SW 1271 (cell line): ENCODE measurements around the gene FRMD4A.

Source experiments
- DNase-seq, 2 experiments: peaks; one replicate each; lab custom pipeline; 2025; lab: John Stamatoyannopoulos, UW

Gene FRMD4A

DNA sequence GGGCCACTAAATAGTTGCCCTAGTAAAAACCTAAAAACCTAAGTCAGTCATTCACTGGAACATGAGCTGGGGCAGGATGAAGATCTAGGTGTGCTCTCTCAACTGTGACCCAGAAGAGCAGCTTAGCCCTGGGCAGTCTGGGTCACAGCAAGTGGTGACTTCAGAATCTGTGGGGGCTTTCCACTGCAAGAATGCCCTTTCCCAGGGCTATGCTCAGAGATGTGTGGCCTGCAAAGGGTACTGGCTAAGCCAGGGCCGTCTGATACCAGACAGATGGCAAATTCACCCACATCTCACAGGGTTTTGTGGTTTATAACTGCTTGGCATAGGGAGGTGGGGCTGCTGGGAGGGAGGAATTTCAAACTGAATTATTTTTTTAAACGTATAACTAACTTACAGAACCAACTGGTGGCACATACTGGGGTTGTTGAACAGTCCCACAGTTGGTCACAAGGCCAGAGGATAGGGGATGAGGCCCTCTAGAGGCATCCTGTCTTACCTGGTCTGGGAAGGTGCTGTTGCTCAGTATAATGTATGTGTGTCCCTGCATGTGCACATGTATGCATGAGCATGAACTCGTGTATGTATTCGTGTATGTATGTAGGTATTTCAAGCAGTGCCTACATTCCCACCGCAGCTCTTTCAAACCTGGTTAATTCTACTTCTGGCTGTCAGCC lies 680.7 kb downstream of the FRMD4A start:
- no peak for DNase-seq

DNA sequence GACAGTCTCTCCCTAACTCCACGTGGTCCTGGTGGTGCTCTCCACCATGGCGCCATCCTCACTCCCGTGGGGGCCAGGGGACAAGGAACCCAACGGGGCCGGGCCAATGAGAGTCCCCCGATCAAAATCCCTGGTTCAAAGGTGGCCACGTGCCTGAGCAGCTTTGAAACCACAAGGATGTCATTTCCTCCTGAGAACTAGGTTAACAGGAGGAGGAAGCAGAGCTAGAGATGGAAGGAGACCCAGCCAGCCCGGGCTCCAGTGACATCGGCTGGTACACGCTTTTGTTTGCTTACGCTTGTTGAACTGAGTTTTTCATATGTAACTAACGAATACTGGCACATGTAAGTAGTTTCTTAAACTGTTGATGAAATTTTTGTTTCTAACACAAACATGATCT lies 682.3 kb downstream of the FRMD4A start:
- no peak for DNase-seq

DNA sequence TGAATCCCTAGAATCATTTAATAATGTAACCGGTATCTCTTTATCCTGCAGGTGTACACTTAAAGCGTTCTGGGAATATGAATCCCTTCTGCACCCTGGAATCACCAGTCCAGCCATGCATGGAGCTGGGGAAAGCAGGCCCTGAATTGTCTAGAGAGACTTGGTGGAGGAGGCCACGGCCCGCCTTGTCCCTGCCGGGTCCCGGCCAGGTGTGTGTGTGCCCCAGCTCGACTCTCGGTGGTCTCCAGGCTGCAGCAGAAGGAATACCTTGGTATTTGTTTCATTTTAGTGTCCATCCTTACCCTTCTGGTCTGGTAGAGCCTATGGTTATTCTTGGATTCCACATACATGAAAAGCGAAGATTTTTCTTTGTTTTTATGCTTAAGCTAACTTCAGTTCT lies 685.9 kb downstream of the FRMD4A start:
- no peak for DNase-seq

DNA sequence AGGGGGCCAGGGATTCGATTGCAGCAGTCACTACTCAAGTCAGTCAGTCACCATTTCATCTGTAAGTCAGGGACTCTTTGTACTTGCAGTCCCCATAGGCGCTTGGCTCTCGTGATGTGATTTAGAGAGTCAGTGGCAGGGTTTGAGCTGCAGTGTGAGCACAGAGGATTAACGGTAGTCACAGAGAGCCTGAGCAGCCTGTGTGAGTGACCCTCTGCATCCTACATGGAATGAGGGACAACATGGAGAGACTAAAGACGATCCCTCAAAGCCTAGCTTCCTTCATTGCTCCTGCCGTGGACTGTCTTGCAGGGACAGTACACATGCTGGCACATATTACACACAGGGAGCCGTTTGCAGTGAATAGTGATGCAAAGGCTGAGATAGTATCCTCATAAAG lies 687.7 kb downstream of the FRMD4A start:
- no peak for DNase-seq

DNA sequence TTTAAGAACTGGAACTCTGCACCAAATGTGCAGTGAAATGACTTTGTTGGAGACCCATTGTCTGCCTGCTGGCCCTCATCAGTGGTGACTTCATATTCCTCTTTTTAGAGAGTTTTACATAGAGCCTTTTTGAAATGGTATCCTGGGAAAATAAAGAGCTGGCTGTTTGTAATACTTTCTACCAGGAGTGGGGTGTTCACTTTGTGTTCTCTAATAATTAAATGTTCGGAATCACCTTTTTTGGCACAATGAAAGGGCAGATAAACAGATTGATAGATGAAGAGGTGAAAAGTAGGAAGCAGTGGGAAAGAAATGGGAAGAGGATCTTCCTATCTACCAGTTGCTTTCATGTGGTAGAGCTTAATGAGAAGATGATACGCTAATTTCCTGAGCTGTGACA lies 688.4 kb downstream of the FRMD4A start:
- no peak for DNase-seq

- DNase-seq: no peak
Measured at GRCh38 chr10:13637894-13638293, 692.8 kb downstream of the FRMD4A start.

GRCh38 chr10:13637303-13637856 lies 693.3 kb downstream of the FRMD4A start:
- DNase-seq: no peak

GRCh38 chr10:13636776-13637175 lies 693.9 kb downstream of the FRMD4A start:
- DNase-seq: no peak

GRCh38 chr10:13634207-13634606 lies 696.5 kb downstream of the FRMD4A start:
- DNase-seq: no peak

- DNase-seq: no peak
Measured at GRCh38 chr10:13633689-13634088, 697.0 kb downstream of the FRMD4A start.

GRCh38 chr10:13632884-13633440 lies 697.8 kb downstream of the FRMD4A start:
- DNase-seq: no peak

DNA sequence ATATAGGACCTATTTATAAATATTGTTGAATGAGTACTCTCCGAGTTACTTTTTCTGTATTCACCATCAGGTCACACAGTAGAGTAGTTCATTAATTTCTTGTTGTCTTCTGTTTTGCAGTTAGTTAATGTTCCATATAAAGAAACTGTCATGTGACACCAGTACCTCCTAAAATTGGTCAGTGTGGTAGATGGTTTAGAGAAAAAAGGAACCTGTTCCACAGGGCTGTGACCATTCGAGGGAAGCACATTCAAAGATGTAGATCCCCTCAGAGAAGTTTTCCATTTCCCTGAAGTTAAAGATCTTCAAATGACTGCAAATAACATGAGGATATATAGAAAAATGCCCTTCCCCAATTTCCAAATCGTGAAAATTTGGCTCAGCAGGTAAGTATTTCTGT lies 698.3 kb downstream of the FRMD4A start:
- no peak for DNase-seq

- DNase-seq: no peak
Measured at GRCh38 chr10:13631594-13631993, 699.1 kb downstream of the FRMD4A start.

DNA sequence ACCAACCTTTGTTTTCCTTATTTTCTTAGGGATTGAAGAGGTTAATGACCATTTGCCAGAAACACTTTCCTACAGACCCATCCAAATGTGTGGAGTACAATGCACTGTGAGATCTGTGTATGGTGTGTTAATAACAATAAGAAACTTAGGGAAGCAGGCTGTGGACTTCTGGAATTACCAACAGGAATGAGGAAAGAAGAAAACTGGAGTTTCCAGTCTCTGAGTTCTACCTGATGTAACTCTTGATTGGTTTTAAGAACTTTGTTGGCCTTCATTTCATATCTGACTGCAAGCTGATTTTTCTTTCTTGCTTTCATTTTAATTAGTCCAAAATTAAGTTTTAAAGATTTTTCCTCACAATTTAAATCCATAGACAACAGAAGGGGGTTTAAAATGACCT lies 700.5 kb downstream of the FRMD4A start:
- no peak for DNase-seq

GRCh38 chr10:13629116-13629515 lies 701.6 kb downstream of the FRMD4A start:
- no peak for DNase-seq

GRCh38 chr10:13628661-13629060 lies 702.1 kb downstream of the FRMD4A start:
- DNase-seq: no peak

DNA sequence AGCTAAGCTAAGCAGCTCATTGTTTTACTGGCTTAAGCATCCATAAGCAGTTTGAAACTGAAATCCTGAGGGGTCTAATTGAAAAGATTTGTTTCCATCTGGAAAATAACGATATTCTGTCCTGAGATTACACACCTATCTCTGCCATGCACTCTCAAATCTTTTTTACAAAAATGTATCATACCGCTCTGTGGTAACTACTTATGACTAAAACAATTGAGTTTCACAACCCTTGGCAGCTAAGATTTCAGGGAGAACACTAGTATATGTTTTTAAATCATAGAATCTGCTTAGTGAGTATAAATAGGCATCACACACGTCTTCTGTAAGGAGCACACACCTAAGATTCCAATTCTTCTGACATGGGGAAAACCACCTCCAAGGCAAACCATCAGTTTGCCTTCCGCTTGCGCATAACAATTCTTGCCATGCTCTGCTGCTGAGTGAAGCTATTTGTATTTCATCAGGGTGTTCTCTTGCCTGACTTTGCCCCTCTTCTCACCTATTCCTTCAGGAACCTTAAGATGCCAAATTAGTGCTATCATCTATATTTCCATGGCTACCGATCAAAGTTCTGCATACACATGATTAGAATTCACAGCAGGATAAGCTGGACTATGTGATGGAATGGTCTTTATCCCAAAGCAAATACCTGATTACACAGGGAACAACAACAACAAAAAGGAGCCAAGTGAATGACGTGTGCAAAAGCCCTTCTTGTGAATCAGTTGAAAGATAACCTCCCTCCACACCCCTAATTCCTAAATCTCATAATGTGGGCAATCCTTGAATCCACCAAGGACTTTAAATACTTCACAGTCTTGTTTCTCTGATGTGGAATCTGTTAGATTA lies 703.0 kb downstream of the FRMD4A start:
- no peak for DNase-seq

GRCh38 chr10:13624630-13625029 lies 706.1 kb downstream of the FRMD4A start:
- no peak for DNase-seq

DNA sequence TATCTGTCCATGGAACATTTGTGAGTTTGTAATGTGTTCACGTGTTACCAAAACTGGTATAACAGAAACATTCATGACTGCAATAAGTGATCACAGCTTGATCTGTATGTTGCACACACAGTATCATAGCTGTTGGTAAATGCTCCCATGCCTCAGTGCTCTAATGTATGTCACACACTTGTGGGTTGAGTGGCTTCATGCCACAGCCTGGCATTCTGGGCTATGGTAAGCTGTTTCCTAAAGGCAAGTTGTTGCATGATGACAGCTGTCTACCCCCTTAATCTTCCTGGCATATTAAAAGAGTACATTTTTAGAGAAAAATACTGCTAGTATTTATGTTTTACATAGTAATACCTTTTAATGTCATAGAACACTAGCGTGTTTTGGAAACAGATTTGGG lies 708.8 kb downstream of the FRMD4A start:
- DNase-seq: no peak

DNA sequence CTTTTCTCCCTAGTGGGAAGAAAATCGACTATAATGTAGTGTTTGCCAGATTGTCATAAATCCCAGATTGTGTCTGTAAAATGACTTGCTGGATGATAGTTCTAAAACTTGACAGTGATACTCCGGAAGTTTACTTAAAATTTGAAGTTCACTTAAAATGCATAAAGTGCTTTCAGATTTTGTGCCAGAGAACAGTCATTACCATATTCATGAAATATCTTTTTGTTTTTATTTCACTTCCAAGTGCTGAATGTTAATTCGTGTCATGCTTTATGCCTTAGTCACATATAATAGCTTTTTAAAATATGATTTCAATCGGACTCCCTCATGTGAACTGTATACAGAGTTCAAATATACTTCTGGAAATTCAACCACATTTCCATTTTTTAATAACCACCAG lies 713.6 kb downstream of the FRMD4A start:
- DNase-seq: no peak

DNA sequence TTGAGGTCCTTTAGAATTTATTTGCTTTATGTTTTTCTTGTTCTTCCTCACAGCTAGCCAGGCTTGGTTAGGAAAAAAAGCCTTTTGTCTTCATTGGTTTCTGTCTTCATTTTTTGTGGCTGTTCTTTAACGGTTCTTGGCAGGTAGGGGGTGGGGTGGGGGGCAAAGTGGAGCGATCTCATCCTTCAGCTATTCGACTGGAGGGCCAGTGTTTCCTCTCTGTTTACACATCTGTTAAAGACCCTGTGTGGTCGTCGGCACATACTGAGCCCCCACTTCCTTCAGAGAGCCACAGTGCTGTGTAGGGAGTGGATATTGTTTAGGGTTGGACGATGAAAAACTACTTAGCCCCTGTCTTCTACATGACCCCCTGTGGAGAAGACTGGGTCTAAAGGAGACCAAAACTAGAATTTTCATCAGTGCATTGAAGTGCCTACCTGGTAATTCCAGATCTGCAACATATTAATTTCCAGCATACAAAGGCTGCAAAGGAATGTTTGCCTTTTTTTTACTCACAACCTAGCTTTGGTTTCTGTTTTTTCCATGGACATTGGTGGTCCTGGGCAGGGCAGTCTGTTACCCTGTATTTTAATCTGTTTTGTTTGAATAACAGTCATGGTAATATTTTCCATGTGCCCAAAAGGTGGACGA lies 714.9 kb downstream of the FRMD4A start:
- DNase-seq: no peak

DNA sequence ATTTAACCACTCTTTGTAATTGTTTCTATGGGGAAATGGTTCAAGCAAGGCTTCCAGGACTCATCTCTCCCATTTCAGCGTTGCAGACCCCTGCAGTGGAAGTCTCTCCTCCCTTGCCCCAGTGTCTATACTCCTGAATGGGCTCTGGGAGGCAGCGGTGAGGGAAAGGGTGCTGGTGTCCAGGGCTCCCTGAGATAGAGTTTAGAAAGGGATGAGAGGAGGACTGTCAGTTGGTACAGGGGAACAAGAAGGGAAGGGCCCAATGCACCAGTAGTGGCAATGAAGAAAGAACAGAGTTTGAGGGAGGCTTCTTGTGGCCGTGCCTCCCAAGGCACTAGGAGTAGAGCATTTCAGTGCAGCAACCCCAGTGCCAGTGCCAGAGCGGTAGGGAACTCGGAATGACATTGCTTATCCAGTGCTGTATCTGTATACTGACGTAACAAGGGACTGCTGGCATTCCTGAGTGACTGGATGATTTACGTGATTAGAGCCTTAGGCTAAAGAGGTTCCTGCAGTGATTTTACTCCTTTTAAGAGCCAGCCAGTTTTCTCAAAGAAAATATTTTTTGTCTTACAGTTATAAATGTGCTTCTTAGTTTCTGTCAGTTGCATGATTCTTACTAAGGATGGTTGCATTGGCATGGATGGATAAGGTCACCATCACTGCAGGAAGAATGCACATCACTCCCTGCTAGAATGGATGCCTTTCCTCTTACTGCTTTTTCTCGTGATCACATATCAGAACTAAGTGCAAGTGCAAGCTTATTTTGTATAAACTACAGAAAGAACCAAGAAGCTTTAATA lies 716.0 kb downstream of the FRMD4A start:
- DNase-seq: no peak
